Fibroblast of peridontal ligament (primary cell): ENCODE measurements around the gene POLD2.

Experiments used
- DNase-seq: peaks from one replicate; pipeline ENCODE4 v3.0.0-alpha.2; 2010; ENCODE audit errors: extremely low read depth

Gene POLD2

GRCh38 chr7:44102846-44103565, 20.3 kb downstream of the POLD2 start:
- DNase-seq, result no peak

GRCh38 chr7:44101966-44102845, 21.1 kb downstream of the POLD2 start:
- DNase-seq, result peak; percentile 95

GRCh38 chr7:44101303-44101965, 21.9 kb downstream of the POLD2 start:
- no peak for DNase-seq

GRCh38 chr7:44100458-44101302, 22.7 kb downstream of the POLD2 start:
- peak; percentile 94 for DNase-seq

- DNase-seq, result no peak
Measured at GRCh38 chr7:44099669-44100068, 23.7 kb downstream of the POLD2 start.

GRCh38 chr7:44098092-44099068, 25.0 kb downstream of the POLD2 start:
- no peak for DNase-seq

- DNase-seq, result no peak
Measured at GRCh38 chr7:44097064-44097932, 26.1 kb downstream of the POLD2 start.

GRCh38 chr7:44096326-44096881, 26.9 kb downstream of the POLD2 start:
- no peak for DNase-seq

- no peak for DNase-seq
Measured at GRCh38 chr7:44095781-44096180, 27.6 kb downstream of the POLD2 start.

GRCh38 chr7:44094883-44095592, 28.3 kb downstream of the POLD2 start:
- DNase-seq, result no peak

GRCh38 chr7:44094365-44094764, 29.0 kb downstream of the POLD2 start:
- no peak for DNase-seq

- no peak for DNase-seq
Measured at GRCh38 chr7:44093102-44093641, 30.2 kb downstream of the POLD2 start.

GRCh38 chr7:44087911-44088838, 35.2 kb downstream of the POLD2 start:
- peak; percentile 96 for DNase-seq

- DNase-seq, result no peak
Measured at GRCh38 chr7:44086627-44087026, 36.7 kb downstream of the POLD2 start.

- no peak for DNase-seq
Measured at GRCh38 chr7:44085546-44085945, 37.8 kb downstream of the POLD2 start.

- peak; percentile 78 for DNase-seq
Measured at GRCh38 chr7:44084701-44085100, 38.6 kb downstream of the POLD2 start.

GRCh38 chr7:44083796-44084195, 39.6 kb downstream of the POLD2 start:
- DNase-seq, result no peak
